ENCODE measurements around the gene PTGER1. TPM values are rescaled to one million over a fixed set of nuclear protein-coding genes. Genes with fewer than 3 reads are reported as not detected.

Gene PTGER1
- total and polyA plus RNA-seq, 10 of the 15 experiments (the other 5 are each of a cell fraction or from before 2014, with no cell fraction given), result not detected

- SMC1A ChIA-PET (ENCODE audit: uncharacterized antibody, unreplicated experiment), result no interaction called here
- no peak for FAIRE-seq
Measured at GRCh38 chr19:14502334-14503092, 27.4 kb upstream of the PTGER1 start.

More at GRCh38 chr19:14502334-14503092, 27.4 kb upstream of the PTGER1 start:
- intact Hi-C loops (cut with micrococcal nuclease; ENCODE audit: unreplicated experiment) (no loop called here), in situ Hi-C loops (cut with MboI) (no loop called here)
- Histone ChIP-seq H3K4me1 (ENCODE audit: control insufficient read depth, insufficient read depth, low read length) (peaks cover 4% of the 10 kb centered on the region; the same call in 1 of the 2 replicates), H2AFZ (ENCODE audit: control insufficient read depth, low read depth, low read length) (no peak overlapping the region), H4K20me1 (ENCODE audit: control insufficient read depth, insufficient read depth) (no peaks in the 10 kb centered on the region), H3K4me2 (ENCODE audit: control insufficient read depth, insufficient read depth) (no peak overlapping the region), H3K79me2 (ENCODE audit: control insufficient read depth, insufficient read depth, low read length) (no peaks in the 10 kb centered on the region), H3K36me3 (ENCODE audit: control insufficient read depth in 2 of 2, insufficient read depth in 2 of 2, low read length in 1 of 2) (no peaks in the 10 kb centered on the region), H3K9ac (ENCODE audit: control insufficient read depth, insufficient read depth, low read length) (no peak overlapping the region), H3K9me3 (replicated peaks; ENCODE audit: control insufficient read depth, insufficient read depth, low read length) (no peaks in the 10 kb centered on the region), H3K4me3 (no peak overlapping the region), H3K27me3 (replicated peaks in 1 of 2; ENCODE audit: control insufficient read depth in 2 of 2, insufficient read depth in 2 of 2, low read length in 1 of 2) (no peaks in the 10 kb centered on the region), H3K27ac (ENCODE audit: control insufficient read depth, insufficient read depth) (no peak overlapping the region)
- CTCF ChIA-PET, result interaction anchor here (0.6 to 1.1 kb wide), 3 partner anchors 16 to 173 kb away, joined by 3 to 4 read pairs (median 3); no protein-coding TSS in a partner anchor
- POLR2A ChIA-PET, result no interaction called here
- RAD21 ChIA-PET (ENCODE audit: unreplicated experiment), result no interaction called here
- BruUV-seq (replicated peaks), result no TSS peak
- DNase-seq (ENCODE audit: low read depth, low spot score) (no peak), ATAC-seq (no peak)
- no peak for TF ChIP-seq USF1 (IDR thresholded peaks at IDR 0.05; ENCODE audit: borderline replicate concordance, extremely low read length, insufficient read depth, low read depth, low read length)
- TF ChIP-seq POLR2A (IDR thresholded peaks at IDR 0.05; ENCODE audit: low read depth, low read length), result no peak
- no peak for TF ChIP-seq CHD1 (IDR thresholded peaks at IDR 0.05; ENCODE audit: low read depth, low read length)
- no peak for TF ChIP-seq ZNF384 (IDR thresholded peaks at IDR 0.05; ENCODE audit: borderline replicate concordance, low read depth, low read length)
- TF ChIP-seq MXI1 (IDR thresholded peaks at IDR 0.05; ENCODE audit: low read depth, low read length), result no peak
- 40% methylated on average over 11 of the region's 11 CpGs for WGBS (ENCODE audit: insufficient coverage, insufficient replicate concordance, low lambda C conversion rate, missing lambda C conversion rate)

Measured in GM12878 (cell line).